Stimulated activated CD8-positive, alpha-beta memory T cell treated with anti-CD3 and anti-CD28 coated beads, Interleukin-7, amount 100 ng/mL, for 1 hour (primary cell): ENCODE results near the gene KLHL17.
"Not testable (repeated sequence)": the region's sequence is repeated elsewhere in the genome, so short reads cannot be mapped to it uniquely, and the experiment has no call there.

Experiments used
- DNase-seq, 2 donors: peaks; one replicate each; pipeline ENCODE4 v3.0.0-alpha.2; 2020; ENCODE audit warnings: low read depth in 2 of 2

The KLHL17 gene

DNA sequence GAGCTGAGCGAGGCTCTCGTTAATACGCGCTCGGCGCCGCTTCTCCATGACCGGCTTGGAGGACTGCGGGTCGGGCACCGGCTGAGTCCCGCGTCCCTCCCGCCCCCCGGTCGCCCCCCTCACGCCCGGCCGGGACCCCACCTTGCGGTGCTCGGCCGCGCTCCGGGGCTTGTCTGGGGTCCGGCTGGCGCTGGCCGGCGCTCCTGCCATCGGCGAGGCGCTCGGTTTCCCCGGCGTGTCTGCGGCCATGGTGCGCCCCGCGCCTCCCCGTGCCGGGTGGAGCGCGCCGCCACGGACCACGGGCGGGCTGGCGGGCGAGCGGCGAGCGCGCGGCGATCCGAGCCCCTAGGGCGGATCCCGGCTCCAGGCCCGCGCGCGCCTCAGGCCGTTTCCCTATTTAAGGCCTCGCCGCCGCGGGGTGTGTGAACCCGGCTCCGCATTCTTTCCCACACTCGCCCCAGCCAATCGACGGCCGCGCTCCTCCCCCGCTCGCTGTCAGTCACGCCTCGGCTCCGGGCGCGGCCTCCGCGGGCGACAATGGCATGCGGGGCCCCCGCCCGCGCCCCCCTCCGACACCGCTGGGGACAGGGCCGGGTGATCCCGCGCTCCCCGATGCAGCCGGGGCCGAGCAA lies 39.5 kb downstream of the KLHL17 start, which contains the start of gene HES4:
Gene HES4 (minus strand): TSS at position 373 of the 632 bp plus-strand sequence. CDS start 124 bp downstream, at position 249.
- DNase-seq = peak in 1 of 2 donors; percentile 30

DNA sequence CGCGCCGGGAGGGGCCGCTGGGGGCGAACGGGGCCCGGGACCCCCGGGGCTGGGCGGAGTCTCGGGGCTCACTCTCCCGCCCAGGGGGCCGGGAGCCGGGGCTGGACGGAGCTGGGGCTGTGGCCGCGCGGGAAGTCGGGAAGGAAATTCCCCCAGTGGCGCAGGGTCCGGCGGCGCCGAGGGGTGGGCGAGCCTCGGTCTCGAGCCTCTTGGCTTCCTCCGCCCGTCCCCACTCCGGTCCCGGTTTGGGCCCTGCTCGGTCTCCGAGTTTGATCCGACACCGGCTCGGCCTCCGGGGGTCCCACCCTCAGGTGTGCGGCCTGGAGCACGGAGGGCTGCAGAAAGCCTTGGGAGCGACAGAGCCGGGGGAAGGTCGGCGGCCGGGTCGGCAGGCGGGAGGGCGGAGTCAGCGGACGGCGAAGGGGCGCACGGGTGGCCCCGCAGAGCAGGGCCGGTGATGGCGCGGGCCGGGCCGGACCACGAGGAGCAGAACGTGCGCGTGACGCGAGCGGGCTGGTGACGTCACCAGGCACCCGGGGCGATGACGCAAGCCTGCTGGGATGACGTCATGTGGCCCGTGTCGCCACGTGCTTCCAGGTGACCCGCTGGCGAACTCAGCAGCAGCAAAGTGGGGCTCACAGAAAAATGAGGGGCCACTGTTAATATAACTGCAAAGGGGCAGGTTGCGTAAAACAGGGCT lies 40.1 kb downstream of the KLHL17 start:
- peak in 1 of 2 donors; percentile 40 for DNase-seq

DNA sequence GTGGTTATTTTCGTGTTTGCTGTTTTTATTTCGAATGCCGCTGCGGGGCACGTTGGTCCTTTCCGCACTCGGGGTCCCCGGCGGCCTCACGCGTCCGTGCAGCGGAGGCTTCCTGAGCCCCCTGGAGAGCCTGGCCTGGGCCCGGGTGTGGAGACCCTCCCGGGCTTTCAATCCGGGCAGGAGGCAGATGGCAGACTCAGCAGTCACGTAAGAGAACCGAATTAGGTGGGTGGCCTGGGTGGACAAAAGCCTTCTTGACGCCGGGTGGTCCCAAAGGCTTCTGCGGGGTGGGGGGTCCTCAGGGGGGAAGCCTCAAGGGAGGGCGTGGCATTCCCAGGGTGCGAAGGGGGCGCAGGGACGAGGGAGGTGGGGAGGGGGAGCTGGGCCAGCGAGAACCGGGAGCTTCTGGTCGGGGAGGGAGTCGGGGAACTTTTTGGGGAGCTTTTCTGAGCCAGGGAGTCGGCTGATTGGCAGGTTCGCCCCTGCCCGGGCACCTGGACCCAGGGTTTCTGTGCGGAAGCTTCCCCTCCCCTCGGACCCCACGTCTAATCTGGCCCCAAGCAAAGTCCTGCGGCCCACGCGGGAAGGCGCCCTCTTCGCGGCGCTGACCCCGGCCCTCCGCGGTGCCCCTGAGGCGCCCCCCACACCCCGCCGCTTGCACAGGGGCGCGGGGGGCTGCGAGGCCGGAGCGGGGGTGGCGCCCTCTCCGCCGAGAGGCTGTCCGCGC lies 40.8 kb downstream of the KLHL17 start:
- DNase-seq = no peak

DNA sequence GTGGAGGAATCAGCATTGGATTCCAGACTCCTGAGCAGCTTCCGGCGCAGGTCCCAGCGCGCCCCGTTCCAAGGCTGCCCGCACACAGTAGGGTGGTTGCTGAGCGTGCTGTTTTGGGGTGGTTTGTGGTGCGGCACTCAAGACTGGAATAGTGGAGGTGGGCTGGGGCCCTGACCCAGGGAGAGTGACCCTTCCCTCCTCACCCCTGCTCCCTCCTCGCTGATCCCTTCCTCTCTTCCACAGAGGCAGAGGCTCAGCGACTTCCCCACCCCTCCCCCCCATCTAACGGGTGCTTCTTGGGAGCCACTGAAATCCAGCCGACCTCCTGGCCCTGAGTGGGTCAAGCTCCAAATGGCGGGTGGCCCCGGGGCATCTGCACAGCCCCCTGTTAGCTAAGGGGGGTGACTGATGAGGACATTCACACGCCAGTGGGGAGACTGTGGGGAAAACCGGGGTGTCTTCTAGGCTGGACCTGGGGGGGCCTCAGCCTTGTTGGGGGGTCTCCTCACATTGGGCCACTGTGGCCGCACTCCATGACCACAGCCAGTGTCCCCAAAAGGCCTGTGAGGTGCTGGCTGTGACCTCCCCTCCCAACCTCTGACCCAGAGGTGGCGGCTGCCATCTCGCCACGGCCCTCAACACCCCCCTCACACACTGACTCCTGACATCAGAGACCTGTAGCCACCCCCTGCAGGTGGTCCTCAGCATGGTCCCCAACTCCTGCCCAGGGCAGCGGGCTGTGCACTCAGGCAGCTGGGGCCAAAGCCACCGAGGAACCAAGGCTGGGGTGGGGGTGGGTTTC lies 43.4 kb downstream of the KLHL17 start:
- no peak for DNase-seq

DNA sequence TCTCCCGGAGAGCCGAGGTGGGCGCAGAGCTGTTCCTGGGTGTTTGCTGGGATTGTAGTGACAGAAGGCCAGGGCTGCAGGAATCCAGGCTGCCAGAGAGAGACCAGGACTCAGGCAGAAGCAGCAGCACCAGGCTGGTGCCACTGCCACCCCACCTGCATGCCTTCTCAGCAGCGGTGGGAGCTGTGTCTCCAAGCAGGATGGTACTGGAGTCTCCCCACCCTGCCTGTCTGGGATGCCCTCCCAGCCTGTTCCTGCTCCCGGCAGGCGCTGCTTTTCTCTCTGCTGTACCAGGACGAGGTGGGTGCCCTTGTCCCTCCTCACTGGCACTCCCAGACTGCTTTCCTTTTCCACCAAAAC lies 44.0 kb downstream of the KLHL17 start:
- DNase-seq = no peak

DNA sequence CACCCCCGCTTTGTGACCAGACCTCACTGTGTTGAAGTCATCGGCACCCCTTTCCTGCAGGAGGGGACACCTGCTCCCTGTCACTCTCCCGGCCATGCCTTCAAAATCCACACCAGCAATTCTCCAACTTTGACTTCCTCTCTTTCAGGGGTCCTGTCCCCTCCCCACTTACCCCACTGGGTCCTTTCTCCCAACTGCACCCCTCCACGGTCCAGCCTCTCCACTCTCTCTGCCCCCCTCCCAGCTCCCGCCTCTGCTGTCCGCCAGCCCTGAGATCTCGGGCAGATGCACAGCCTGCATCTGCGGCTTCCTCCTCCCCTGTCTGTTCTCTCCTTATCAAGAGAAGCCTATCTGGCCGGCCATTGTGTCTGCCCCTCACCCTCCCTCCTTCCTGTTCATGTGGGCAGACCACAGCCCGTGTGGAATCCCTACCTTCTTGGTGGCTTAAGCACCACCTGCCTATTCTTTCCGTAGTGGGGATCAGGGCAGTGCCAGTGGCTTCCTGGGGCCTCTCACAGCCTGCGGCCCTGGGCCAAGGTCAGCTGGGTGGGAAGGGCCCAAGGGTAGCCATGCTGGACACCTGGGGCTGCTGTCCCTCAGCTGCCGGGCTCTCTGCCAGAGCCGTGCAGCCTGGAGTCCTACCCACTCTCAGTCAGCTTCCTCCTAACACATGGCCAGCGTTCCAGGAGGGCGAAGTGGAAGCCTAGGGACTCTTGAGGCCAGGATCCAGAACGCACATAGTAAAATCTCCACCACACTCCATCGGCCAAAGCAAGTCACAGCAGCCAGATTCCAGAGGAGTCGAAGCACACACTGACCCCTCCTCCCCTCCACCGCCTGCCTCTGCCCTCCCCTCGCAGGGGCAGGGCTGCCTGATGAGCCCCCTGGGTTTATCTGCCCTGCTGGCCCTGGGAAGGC lies 44.7 kb downstream of the KLHL17 start:
- DNase-seq = no peak

DNA sequence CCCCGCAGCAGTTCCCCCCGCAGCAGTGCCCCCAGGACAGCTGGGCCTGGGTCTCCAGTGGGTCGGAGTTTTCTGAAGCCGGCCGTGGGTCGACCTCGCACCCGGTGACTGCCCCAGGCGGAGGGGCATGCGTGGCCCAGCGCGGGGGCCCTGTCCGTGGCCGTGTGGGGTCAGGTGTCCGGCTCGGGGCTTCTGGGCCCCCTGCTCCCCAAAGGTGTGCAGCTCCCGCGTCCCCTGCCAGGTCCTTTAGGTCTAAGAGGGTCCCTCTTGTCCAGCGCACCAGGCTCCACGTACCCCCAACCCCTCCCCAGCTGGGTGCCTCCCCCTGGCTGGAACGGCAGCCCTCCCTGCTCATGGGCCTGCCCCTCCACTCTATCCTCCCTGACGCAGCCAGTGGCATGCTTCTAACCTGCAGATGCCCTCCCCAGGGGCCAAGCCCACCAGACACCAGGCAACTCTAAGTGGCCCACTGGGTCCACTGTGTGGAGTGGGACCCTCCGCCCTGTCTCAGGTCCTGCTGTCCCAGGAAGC lies 45.5 kb downstream of the KLHL17 start:
- DNase-seq = no peak

DNA sequence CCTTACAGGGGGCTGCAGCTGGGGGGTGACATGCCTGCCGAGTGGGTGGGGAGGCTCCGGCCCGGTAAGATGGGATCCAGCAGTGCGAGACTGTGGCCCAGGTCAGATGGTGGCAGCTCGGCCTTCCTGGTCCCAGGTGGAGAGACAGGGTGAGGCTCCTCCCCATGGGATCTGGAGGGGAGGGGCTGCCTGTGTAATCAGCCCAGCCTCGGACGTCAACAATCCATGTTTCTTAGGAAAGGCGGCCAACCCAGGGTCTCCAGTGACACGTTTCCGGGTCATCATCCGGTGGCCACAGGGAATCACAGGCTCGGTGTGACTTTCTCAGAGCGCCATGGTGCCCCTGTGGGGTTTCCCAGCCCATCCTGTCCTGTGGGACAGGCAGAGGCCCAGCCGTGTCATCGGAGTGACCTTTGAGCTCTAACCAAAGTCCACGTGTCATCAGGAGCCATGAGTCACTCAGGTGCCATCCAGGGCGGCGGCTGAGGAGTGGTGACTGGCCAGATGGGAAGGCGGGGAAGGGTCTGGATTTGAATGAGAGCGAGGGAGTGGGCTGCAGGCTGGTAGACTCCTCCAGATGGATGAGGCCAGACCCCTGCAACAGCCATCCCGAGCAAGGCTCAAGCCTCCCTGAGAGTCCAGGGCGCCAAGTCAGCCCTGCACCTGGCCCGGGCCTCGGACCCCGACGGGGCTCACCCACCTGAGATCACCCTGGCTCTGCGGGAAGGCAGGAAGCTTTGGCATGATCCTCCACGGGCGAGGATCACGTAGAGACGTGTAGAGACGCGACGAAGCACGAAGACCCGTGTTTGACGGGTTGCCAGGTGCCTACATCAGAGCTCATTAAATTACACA lies 46.1 kb downstream of the KLHL17 start:
- no peak for DNase-seq

DNA sequence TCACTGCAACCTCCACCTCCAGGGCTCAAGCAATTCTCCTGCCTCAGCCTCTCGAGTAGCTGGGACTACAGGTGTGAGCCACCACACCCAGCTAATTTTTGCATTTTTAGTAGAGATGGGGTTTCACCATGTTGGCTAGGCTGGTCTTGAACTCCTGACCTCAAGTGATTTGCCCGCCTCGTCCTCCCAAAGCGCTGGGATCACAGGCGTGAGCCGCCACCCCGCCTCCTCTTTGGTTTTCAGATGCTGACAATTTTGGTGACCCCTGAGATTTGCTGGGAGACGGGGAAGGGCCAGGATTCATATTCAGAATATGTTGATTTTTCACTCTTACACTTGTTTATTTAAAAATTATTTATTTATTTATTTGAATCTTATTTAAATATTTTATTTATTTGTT lies 49.7 kb downstream of the KLHL17 start:
- DNase-seq = not testable (repeated sequence)

DNA sequence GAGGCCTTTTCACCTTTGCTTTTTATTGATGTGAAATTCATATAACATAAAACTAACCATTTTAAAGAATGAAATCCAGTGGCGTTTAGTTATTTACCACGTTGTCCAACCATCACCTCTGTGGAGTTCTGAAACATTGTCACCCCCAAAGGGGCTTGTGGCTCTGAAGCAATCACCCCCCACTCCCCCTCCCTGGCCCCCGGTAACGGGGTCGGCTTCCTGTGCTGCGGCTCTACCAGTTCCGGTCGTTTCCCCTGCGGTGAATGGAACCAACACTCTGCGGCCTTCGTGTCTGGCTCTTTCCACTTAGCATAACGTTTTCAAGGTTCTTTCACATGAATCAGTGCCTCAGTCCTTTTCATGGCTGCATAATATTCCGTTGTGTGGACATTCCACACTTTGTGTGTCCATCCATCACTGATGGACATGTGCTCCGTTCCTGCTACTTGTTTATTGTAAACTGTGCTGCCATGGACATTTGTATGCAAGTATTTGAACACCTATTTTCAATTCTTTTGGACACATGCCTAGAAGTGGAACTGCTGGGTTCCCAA lies 51.1 kb downstream of the KLHL17 start:
- no peak for DNase-seq

DNA sequence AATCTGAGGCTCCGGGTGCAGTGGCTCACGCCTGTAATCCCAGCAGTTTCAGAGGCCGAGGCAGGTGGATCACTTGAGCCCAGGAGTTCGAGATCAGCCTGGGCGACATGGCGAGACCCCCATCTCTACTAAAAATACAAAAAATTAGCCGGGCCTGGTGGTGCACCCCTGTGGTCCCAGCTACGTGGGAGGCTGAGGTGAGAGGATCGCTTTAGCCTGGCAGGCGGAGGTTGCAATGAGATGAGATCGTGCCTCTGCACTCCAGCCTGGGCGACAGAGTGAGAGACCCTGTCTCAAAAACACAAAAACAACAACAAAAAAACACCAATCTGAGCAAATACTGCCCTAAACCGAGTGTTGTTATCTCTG lies 52.3 kb downstream of the KLHL17 start:
- DNase-seq = not testable (repeated sequence)

DNA sequence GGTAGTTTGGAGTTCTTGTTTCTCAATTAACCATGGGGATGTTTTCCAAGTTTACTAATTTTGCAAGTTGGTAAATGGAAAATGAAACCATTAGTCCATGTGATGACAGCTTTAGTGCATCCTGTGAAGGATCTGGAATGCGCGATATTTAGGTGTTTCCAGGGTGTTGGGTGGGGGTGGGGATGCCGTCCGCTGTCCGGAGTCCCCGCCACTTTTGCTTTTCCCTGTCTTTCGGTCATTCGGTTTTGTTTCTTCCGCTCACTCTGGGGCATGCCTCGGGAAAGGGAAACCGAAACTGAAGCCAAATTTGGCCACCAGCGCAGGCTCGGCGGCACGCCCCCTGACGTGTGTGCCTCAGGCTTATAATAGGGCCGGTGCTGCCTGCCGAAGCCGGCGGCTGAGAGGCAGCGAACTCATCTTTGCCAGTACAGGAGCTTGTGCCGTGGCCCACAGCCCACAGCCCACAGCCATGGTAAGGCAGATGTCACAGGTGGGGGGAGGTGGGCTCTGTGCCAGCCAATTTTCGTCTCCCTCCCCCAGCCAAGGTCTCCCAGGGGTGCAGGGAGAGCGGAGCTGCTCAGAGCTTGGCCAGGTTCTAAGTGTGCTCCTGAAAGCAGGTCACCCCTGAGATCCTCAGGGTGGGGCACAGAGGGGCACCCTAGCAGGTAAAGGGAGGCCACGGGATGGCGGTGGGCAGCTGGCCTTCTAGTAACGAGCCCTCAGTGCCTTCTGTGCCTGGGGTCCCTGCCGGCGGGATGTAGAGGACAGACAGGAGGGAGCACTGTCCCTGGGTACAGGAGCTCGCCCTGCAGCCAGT lies 52.9 kb downstream of the KLHL17 start, which contains the start of gene ISG15:
Gene ISG15 (plus strand): TSS at position 393 of the 817 bp plus-strand sequence. CDS start 77 bp downstream, at position 470.
- DNase-seq = peak; percentile 72 to 78

DNA sequence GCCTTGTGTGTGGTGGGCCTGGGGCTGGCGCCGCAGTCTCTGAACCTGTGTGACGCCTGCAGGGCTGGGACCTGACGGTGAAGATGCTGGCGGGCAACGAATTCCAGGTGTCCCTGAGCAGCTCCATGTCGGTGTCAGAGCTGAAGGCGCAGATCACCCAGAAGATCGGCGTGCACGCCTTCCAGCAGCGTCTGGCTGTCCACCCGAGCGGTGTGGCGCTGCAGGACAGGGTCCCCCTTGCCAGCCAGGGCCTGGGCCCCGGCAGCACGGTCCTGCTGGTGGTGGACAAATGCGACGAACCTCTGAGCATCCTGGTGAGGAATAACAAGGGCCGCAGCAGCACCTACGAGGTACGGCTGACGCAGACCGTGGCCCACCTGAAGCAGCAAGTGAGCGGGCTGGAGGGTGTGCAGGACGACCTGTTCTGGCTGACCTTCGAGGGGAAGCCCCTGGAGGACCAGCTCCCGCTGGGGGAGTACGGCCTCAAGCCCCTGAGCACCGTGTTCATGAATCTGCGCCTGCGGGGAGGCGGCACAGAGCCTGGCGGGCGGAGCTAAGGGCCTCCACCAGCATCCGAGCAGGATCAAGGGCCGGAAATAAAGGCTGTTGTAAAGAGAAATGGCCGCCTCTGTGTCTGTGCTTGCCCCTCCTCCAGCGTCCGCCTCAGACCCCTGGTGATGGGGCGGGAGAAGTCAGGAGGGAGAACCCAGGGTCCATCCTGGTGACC lies 53.7 kb downstream of the KLHL17 start:
- DNase-seq = no peak

DNA sequence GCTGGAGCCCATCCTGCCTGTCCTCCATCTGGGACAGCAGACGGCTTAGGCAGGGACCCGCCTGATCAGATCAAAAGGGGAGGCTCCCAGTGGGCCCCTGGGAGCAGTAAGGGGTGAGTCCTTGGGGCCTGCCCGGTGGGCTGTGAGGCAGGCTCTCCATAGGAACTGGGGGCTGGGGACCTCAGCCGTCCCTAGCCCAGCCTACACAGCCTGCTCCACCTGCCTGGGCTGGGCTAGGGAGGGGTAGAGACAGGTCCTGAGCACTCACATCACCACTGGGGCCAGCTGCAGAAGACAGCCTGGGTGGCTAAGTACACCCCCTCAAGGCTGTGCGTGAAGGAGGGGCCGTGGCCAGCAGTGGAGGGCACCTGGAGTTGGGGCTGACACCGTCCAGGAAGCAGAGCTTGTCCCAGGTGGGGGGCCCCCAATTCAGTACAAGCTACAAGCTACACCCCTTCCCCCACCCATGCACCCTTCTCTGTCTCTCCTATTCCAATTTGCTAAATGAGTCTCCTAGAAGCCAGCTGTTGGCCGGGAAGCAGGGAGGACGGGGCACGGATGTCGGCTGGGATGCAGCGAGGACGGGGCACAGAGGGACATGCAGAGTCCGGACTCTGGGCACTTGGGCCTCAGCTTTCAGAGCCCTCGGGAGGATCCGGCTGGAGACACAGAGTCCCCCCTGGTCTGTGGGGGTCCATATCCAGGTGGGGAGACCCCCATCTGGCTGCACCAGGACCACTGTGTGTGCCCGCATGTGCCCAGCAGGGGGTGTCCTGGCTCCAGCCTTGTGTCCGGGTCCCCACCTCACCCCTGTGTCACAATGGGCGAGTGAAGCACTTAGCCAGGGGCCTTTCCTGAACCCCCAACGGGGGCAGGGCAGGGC lies 54.7 kb downstream of the KLHL17 start:
- DNase-seq = no peak
